Skeletal muscle satellite cell (primary cell): ENCODE data around the gene DCLK3.
A peak's percentile ranks its signal among the peaks of the same experiment; 100 is the strongest.

Experiments used
- H3K27me3 ChIP-seq: 2 replicates; pipeline ENCODE4 v1.7.0; 2013; ENCODE audit warnings: low read length; ENCODE audit not compliant: control insufficient read depth, insufficient read depth
- H3K36me3 ChIP-seq: 2 replicates; pipeline ENCODE4 v1.7.0; 2013; ENCODE audit warnings: mild to moderate bottlenecking, control low read depth, low read length; ENCODE audit not compliant: insufficient read depth
- H3K4me1 ChIP-seq: 2 replicates; pipeline ENCODE4 v1.7.0; 2013; ENCODE audit warnings: low read length; ENCODE audit not compliant: control insufficient read depth, insufficient read depth
- H3K4me2 ChIP-seq: 2 replicates; pipeline ENCODE4 v1.7.0; 2013; ENCODE audit warnings: mild to moderate bottlenecking, low read length
- H3K4me3 ChIP-seq: 2 replicates; pipeline ENCODE4 v1.7.0; 2013; ENCODE audit warnings: low read length
- H3K9ac ChIP-seq: 2 replicates; pipeline ENCODE4 v1.7.0; 2013; ENCODE audit warnings: mild to moderate bottlenecking, low read depth, low read length, moderate library complexity
- H3K9me3 ChIP-seq: replicated peaks from 2 replicates; pipeline ENCODE4 v1.7.0; 2013; ENCODE audit warnings: mild to moderate bottlenecking, control low read depth, low read length

The DCLK3 gene

DNA sequence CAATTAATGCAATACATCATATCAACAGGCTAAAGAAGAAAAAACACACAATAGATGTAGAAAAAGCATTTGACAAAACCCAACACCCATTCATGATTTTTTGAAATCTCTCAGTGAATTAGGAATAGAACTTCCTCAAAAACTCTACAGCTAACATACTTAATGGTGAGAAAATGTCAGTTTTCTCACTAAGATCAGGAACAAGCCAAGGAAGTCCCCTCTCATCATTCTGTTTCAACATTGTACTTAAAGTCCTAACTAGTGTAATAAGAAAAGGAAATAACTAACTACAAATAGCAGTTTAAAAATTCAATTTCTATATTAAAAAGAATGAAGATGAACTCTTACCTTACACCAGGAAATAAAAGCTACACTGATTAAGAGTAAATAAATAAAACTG lies 77.8 kb downstream of the DCLK3 start:
- Histone ChIP-seq H3K4me3 (no peak overlapping the region), H3K4me2 (no peak overlapping the region), H3K36me3 (no peaks in the 10 kb centered on the region), H3K27me3 (no peaks in the 10 kb centered on the region), H3K9ac (no peak overlapping the region), H3K4me1 (no peaks in the 10 kb centered on the region), H3K9me3 (no peaks in the 10 kb centered on the region)

DNA sequence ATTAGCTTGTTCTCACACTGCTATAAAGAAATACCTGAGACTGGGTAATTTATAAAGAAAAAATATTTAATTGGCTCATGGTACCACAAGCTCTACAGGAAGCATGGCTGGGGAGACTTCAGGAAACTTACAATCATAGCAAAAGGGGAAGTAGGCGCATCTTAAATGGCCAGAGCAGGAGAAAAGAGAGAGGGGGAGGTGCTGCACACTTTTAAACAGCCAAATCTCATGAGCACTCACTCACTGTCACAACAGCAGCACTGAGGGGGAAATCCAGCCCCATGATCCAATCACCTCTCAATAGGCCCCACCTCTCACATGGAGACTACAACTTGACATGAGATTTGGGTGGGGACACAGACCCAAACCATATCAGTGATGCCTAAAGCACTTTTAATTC lies 82.5 kb downstream of the DCLK3 start:
- no peaks in the 10 kb centered on the region for H3K36me3 ChIP-seq
- H3K4me3 ChIP-seq = no peak overlapping the region
- no peaks in the 10 kb centered on the region for H3K9me3 ChIP-seq
- H3K9ac ChIP-seq = no peak overlapping the region
- H3K4me1 ChIP-seq = peaks cover 34% of the 10 kb centered on the region
- H3K27me3 ChIP-seq = no peaks in the 10 kb centered on the region
- H3K4me2 ChIP-seq = no peak overlapping the region

DNA sequence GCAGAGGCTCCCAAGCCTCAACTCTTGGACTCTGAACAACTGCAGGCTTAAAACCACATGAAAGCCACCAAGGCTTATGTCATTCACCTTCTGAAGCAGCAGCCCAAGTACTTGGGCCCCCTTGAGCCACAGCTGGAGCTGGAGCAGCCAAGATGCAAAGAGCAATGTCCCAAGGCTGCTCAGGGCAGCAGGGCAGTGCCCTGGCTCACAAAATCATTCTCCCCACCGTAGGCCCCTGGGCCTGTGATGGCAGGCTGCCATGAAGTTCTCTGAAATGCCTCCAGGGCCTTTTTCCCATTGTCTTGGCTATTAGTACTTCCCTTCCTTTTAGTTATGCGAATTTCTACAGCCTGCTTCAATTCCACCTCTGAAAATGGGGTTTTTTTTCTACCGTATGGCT lies 83.4 kb downstream of the DCLK3 start:
- H3K4me3 ChIP-seq = no peak overlapping the region
- H3K4me2 ChIP-seq = no peak overlapping the region
- H3K4me1 ChIP-seq = peaks cover 34% of the 10 kb centered on the region
- H3K9ac ChIP-seq = no peak overlapping the region
- no peaks in the 10 kb centered on the region for H3K36me3 ChIP-seq
- H3K9me3 ChIP-seq = no peaks in the 10 kb centered on the region
- no peaks in the 10 kb centered on the region for H3K27me3 ChIP-seq

DNA sequence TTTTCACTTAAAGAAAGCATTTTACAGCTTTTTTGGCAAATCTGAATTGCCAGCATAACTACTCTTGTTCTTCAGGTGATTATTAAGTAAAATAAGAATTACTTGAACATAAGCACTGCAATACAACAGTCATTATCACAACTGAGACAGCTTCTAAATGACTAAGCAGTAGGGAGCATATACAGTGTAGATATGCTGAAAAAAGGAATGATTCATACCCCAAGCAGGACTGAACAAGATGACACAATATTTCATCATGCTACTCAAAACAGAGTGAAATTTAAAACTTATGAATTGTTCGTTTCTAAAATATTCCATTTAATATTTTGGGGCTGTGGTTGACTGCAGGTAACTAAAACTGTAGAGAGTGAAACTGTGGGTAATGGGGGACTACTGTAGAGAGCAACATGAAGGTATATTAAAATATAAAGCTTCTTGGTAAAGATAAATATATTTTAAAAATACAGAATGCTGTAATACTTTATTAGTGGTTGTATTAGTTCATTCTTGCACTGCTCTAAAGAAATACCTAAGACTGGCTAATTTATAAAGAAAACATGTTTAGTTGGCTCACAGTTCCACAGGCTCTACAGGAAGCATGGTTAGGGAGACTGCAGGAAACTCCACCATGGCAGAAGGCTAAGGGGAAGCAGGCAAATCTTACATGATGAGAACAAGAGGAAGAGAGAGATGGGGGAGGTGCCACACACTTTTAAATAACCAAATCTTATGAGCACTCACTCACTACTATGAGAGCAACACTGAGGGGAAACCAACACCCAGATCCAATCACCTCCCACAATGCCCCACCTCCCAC lies 84.8 kb downstream of the DCLK3 start:
- Histone ChIP-seq H3K4me2 (peak overlapping the region; percentile 60), H3K4me1 (peaks cover 34% of the 10 kb centered on the region), H3K9ac (peak overlapping the region; percentile 59), H3K4me3 (peak overlapping the region; percentile 3), H3K36me3 (no peaks in the 10 kb centered on the region), H3K9me3 (no peaks in the 10 kb centered on the region), H3K27me3 (no peaks in the 10 kb centered on the region)

DNA sequence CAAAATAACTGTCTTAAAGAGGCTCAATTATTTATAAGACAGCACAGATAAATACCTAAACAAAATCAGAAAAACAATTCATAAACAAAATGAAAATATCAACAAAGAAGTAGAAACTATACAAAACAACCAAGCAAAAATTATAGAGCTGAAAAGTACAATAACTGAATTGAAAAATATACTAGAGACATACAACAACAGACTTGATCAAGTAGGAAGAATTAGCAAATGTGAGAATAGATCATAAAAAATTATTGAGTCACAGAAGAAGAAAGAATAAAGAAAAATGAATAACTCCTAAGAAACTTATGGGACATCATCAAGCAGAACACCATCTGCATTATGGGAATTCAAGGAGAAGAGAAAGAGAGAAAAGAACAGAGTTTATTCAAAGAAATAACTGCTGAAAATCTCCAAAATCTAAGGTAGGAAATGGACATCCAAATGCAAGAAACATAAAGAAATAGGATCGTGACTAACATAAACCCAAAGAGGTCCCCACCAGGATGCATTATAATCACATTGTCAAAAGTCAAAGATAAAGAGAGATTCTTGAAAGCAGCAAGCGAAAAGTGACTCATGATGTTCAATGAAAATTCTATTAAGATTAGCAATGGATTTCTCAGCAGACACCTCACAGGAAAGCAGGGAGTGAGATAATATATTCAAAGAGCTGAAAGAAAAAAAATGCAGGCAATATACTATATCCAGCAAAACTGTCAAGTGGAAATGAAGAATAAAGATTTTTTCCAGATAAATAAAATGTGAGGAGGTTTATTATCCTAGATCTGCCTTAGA lies 85.9 kb downstream of the DCLK3 start:
- H3K4me1 ChIP-seq = peaks cover 34% of the 10 kb centered on the region
- no peaks in the 10 kb centered on the region for H3K27me3 ChIP-seq
- no peak overlapping the region for H3K4me3 ChIP-seq
- H3K9me3 ChIP-seq = no peaks in the 10 kb centered on the region
- peak overlapping the region; percentile 40 for H3K4me2 ChIP-seq
- H3K9ac ChIP-seq = peak overlapping the region; percentile 52
- H3K36me3 ChIP-seq = no peaks in the 10 kb centered on the region

DNA sequence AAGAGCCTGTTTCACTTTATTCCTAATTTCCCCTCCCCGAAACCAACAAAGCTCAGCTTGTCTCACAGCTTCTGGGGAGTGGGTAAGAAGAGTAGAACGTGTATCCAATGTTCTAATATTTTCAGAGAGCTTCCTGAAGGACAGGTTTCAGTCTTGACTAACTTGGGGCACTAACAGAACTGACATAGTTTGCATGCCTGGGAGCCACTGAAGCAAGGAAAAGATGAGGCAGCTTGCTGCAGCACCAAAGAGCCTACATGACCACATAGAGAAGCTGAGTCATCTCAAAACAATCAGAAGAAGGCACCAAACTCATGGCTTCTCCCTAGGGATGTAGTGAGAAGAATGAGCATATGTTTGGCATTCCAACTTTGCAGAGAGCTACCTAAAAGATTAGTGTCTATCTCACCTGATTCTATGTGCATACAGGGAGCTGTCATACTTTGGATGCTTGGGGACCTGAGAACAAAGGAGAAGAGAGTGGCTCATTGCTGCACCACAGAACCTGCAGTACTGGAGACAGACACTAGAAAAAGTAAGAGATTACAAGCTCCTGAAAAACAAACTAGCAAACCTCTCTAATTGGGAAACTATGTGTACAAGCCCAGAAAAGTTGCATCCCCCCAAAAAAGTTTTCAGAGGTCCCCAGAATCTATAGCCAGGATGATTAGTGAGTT lies 86.9 kb downstream of the DCLK3 start:
- Histone ChIP-seq H3K4me3 (peak overlapping the region; percentile 40), H3K36me3 (no peaks in the 10 kb centered on the region), H3K27me3 (no peaks in the 10 kb centered on the region), H3K4me1 (peaks cover 34% of the 10 kb centered on the region), H3K4me2 (peak overlapping the region; percentile 71), H3K9me3 (no peaks in the 10 kb centered on the region), H3K9ac (peak overlapping the region; percentile 54)

DNA sequence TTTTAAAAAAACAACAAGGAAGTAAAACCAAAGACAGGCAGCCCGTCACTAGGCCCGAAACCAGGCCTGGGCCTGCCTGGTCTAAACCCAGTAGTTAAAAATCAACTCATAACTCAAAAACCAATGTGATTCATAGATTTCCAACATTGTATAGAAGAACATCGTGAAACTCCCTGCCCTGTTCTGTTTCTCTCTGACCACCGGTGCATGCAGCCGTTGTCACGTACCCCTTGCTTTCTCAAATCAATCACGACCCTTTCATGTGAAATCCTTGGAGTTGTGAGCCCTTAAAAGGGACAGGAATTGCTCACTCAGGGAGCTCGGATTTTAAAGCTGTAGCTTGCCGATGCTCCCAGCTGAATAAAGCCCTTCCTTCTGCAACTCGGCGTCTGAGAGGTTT lies 89.5 kb downstream of the DCLK3 start:
- Histone ChIP-seq H3K4me2 (no peak overlapping the region), H3K27me3 (no peaks in the 10 kb centered on the region), H3K4me1 (peaks cover 25% of the 10 kb centered on the region), H3K9ac (no peak overlapping the region), H3K9me3 (no peaks in the 10 kb centered on the region), H3K36me3 (no peaks in the 10 kb centered on the region), H3K4me3 (no peak overlapping the region)

DNA sequence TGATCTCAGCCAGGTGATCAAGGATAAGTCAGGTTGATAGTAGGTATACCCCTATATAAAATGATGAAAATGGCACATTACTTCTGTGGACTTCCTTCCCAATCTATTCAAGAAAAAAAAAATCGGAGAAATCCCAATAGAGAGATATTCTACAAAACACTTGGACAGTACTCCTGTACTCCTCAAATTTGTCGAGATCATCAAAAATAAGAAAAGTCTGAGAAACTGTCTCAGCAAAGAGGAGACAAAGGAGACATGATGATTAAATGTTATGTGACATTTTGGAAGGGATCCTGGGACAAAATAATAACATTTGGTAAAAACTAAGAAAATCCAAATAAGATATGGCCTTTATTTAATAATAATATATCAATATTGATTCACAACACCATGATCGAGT lies 94.6 kb downstream of the DCLK3 start:
- H3K9ac ChIP-seq = no peak overlapping the region
- no peaks in the 10 kb centered on the region for H3K4me1 ChIP-seq
- H3K4me2 ChIP-seq = no peak overlapping the region
- H3K4me3 ChIP-seq = no peak overlapping the region
- no peaks in the 10 kb centered on the region for H3K36me3 ChIP-seq
- no peaks in the 10 kb centered on the region for H3K9me3 ChIP-seq
- H3K27me3 ChIP-seq = no peaks in the 10 kb centered on the region

DNA sequence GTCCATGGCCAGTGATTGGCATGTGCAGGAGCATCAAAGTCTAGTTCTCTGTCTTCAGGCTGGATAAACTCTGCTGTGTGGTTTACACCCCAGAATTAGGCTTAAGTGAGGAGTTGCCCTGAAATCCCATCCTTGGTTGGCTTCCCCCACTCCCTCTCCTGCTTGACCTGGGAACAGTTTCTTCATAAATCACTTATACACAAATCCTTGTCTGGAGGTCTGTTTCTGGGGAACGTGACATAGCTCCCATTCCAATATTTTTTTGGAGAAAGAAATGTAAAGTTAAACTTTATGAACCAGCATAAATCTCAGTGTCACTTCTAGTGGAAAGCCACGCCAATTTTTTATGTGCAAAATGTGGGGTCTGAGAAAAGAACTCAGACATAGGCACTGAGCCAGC lies 98.2 kb downstream of the DCLK3 start:
- no peaks in the 10 kb centered on the region for H3K4me1 ChIP-seq
- H3K9ac ChIP-seq = no peak overlapping the region
- no peaks in the 10 kb centered on the region for H3K36me3 ChIP-seq
- H3K9me3 ChIP-seq = no peaks in the 10 kb centered on the region
- H3K4me2 ChIP-seq = no peak overlapping the region
- no peak overlapping the region for H3K4me3 ChIP-seq
- no peaks in the 10 kb centered on the region for H3K27me3 ChIP-seq

DNA sequence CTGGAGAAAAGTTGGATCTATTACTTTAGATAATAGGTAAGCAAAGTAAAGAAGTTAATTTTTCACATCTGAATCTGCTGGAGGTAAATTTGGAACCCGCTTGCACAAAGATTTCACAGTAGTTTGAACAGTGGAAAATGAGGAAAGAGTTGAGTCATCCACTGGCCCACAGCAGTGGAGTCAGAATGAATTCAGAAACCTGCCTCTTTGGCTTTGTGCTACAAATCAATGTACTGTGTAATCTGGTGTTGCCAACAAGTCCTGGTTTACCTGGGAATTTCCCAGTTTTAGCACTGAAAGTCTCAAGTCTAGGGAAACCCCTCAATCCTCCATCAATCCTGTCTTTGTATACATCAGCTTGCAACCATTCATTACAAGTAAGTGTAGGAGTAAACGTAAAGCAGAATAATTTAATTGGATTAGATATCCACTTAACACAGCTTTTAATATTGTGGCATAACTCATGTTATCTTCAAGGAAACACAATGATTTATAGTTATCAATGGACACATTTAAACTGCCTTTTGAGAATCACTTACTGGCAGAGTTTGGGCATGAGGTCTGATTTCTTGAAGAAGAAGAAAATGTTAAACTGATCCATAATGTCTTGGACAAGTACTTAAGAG lies 100.6 kb downstream of the DCLK3 start:
- no peak overlapping the region for H3K9ac ChIP-seq

DNA sequence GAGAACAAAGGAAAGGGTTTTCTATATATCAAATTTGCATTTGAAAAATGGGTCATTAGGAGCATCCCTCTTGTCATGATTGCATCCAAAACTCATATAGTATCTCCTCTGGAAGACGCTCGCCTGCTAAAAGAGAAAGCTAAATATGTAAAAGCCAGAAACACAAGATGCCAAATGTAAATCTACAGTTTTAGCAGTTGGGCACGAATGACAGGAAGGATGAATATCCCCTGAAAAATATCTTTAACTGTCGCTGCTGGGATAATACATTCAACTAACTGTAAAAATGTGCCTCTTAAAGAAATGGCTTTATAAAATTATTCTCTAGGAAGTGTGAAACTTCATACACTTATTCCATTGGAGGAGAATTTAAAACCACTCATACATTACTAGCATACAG lies 101.7 kb downstream of the DCLK3 start:
- Histone ChIP-seq H3K27me3 (no peaks in the 10 kb centered on the region), H3K9ac (no peak overlapping the region)

More for the DNA sequence above, 100.6 kb downstream of the DCLK3 start:
- no peaks in the 10 kb centered on the region for H3K9me3 ChIP-seq
- H3K36me3 ChIP-seq = no peaks in the 10 kb centered on the region
- H3K4me3 ChIP-seq = no peak overlapping the region
- no peaks in the 10 kb centered on the region for H3K27me3 ChIP-seq
- H3K4me2 ChIP-seq = no peak overlapping the region
- no peaks in the 10 kb centered on the region for H3K4me1 ChIP-seq

More for the DNA sequence above, 101.7 kb downstream of the DCLK3 start:
- H3K36me3 ChIP-seq = no peaks in the 10 kb centered on the region
- no peak overlapping the region for H3K4me2 ChIP-seq
- no peaks in the 10 kb centered on the region for H3K4me1 ChIP-seq
- H3K4me3 ChIP-seq = no peak overlapping the region
- no peaks in the 10 kb centered on the region for H3K9me3 ChIP-seq
